CD4-positive, alpha-beta T cell treated with Interleukin-1 beta for 1 hour (primary cell): ENCODE data around the gene AQP12B.
A peak's percentile ranks its signal among the peaks of the same experiment; 100 is the strongest.

Source experiments
- DNase-seq, 2 donors: peaks; one replicate each; pipeline ENCODE4 v3.0.0-alpha.2; 2020 to 2022

Gene AQP12B

DNA sequence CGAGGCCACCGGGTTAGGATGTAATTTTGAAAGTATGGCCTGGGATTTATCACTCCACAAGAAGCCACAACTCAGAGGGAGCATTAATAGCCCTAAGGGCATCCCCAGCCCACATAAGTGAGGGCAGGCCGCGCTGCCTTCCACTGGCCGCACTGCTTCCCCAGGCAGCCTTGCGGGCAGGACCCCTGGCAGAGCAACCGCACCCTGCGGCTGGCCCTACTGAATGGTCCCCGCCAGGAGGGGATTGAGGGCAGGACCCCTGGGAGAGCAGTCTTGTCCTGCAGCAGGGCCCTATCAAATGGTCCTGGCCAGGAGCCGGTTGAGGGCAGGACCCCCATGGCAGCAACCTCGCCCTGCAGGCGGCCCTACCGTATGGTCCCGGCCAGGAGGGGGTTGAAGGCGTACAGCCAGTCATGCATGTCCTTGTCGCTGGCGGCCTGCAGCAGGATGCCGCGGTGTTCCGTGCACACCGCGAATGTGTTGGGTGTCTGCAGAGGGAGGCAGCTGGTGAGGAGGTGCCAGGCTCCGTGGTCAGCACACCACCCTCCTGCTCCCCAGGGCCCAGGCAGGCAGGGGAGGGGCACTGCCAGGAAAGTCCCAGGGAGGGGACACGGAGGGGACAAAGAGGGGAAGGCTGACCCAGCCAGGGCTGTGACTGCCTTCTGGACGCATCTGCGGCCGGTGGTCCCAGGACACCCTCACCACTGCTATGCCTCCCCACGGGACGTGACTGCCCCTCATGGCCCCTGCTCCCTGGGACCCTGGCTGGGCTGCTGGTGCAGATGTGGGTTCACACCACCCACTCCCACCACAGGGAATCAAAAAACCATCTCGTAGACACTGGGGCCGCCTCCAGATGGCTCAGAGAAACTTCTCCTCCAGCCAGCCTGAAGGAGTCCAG is 35.2 kb upstream of the AQP12B start:
- no peak for DNase-seq

DNA sequence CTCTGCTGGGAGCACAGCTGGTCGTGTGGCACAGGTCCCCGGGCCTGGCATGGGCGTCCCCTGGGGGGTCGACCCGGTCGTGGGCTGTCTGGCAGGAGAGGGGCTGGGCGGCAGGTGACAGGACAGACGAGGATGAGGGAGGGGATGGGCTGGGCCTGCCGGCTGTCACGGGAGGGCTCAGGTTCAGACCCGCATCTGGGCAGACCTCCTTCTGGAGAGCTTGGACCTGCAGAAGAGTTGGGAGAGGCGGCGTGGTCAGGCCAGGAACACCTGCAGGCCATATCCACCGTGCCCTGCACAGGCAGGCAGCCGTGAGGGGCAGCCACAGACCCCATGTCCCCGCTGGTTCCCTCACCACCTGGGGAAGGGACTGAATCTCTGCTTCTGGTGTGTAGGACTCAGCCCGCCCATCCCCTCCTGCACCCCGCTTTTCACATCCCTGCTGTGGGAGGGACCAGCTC is 34.5 kb upstream of the AQP12B start:
- no peak for DNase-seq

DNA sequence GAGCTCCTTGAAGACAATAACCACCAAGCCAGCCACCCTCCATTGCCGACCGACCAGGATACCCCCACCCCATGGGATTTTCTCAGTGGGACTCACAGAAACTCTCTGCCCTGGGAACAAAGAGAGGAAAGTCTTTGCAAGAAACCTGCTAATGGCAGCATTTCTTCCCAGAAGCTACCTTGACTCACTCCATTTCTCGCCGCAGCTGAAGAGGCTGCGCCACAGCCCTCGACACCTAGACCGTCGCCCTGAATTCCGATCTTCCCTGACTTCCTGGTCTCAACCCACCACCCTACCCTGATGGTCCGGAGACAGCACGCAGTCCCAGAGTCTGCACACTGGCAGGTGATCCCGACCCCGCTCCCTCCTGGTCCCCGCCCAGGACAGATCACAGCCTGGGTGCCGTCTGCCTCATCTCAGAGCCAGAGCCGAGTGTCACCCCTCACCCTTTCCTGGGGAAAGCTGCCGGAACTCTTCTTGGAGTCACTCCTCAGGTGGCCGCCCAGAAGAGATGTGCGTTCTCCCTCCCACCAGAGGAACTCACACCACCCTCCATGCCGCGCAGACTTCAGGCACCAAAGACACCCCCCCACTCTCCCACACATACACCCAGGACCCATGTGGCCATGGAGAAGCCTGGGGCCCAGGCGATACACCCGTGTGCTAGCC is 33.6 kb upstream of the AQP12B start:
- DNase-seq, result no peak

DNA sequence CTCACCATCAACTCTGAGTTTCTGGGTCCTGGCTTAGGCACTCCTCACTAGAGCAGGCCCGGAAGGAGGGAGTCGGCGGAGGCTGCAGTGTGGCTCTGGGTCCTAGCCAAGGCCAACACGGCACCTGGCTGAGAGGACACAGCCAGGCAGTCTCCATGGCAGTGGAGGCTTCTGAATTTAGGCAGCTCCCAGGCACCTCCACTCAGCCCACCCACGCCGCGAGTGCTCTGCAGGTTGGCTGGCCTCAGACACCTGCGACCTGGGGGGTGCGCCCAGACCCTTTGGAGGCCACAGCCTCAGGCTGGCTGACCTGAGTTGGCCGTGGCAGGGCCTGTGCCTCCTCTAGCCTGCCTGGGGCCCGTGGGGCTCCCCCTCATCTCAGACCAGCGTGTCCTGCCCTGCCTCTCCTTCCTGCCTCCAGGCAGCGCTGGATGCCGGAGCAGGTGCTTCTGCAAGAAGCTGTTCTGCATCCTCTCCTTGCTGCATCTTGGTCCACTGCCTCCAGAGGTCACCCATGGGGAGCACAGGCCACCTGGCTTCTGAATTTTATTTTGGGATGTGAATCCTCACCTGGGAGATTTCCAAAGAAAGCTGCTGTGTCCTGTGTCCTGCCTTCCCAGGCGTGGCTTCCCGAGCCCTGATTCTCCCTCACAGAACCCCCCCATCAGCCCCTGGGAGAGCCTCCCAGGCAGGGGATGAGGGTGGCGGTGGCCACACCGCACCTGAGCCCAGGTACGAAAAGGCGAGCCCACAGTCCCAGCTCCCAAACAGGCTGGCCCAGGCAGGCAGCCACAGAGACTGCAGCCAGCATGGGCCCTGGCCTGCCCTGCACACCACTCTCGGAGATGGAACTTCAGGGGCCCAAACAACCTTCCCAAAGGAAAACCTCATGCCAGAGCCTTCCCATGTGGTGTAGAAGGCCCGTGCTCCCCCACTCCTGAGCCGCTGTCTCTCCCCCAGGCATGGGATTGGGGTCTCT is 32.4 kb upstream of the AQP12B start:
- DNase-seq, result no peak

DNA sequence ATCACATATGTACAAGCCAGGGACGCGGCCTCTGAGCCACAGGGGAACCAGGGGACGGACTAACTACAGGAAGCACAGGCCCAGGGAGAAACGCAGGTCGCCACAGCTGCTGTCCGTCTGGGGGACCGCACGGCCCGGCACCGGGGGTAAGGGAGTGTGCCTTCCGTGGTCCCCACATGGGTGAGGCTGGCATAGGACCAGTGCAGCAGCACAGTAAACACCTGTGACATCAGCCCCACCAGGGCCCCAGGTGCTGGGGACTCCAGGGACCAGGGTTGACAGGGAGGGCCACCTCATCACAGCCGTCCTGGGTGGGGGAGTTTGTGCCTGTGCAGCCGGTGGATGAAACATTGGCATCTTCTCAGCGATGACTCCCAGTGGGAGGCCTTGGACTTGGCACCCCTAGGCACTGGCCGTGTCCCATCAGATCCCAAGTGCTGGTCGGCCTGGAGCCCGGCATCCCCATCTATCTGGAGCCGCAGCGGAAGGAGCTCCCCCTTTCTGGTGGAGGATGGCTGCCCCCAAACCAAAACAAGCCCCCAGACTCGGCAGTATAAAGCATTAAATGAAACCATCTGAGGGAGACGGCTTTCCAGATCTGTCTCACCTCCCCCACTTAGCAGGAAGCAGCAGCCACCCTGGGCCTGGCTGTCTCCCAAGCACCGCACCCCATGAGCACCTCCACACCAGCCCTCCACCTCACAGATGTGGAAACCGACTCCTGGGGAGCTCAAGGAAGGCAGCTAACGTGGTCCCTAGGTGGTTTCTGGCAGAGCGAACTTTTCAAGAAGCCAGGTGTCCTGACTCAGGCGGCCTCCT is 31.5 kb upstream of the AQP12B start:
- no peak for DNase-seq

DNA sequence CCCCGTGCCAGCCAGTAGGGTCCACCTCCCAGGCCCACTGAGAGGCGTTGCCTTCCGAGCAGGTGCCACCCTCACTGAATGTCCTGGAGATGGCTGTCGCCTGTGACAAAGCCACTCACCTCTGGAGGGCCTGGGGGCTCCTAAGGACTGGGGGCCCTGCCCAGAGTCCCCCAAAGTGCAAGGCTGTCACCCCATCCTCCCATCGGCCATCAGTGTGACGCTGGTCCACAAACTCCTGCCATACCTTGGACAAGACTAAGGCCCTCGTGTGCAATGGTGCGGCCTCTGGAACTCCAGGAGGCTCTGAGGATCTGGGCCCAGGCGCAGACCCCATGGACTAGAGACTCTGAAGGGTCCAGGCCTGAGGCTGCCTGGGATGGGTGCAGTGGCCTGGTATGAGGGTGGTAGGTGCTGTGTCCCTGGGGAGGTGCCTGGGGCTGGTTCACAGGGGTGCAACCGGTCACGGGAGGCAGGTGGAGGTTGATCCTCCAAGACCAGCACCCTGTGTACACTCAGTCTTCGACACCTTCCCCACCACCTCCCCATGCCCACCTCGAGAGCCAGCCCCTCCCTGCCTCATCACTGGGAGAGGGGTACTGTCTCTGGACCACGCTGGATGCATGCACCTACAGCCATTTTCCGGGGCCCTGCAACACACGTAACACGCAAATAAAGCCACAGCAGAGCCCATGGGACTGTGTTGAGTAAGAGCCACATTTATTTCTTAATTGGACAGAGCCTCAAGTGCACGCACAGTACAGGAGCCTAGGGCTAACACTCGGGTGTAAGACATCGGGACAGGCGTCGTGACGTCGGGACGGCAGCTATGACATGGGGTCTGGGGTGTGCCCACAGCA is 30.6 kb upstream of the AQP12B start:
- DNase-seq, result no peak

DNA sequence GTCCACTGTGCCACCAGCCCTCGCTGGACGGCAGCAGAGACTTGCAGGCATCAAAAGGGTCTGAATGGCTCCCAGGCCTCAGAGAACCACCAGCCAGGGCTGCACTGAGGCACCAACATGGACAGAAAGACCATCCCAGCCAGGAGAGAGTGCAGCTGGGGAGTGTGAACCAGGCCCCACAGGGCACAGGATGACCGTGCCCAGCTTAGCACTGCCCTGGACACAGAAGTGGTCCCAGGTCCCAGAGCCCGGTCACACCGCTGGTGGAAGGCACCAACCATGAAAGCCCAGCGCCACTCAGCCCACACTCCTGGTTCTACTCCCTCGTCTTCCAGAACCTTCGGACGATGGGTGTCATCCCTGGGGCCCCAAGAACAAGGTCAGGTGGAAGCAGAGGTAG is 29.4 kb upstream of the AQP12B start:
- no peak for DNase-seq

DNA sequence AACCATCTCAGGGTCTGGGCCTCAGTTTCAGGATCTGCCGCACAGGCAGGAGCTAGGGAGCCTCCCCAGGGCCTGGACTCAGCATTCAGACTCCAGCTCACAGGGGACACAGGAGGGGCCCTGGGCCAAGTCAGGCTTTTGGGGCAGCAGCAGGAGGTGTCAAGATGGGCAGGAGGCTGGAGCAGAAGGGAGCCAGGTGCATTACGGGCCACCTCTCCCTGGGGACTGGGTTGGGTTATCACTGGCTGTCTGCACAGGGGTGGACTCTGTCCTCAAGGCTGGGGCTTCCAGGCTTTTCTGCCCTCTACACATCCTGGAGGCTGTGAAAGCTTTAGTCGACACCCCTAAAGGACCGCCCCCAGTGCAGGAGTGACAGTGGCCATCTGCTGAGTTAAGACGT is 29.0 kb upstream of the AQP12B start:
- no peak for DNase-seq

DNA sequence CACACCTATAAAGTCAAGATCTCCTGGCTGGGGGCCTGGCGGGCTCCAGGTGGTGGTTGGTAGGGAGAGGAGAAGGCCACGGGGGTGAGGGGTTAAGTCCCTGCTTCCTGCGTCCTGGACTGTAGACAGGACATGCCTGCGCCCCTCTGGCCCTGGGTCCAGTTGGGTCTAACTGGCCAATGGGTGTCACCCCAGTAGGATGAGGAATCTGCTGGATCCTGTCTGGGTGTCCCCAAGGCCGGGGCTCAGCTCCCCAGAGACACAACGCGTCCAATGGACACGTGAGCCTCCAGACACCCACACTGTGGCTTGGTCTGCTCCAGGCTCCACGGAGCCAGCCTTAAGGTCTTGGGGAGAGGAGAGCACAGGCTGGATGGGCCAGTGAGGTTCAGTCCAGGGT is 28.6 kb upstream of the AQP12B start:
- no peak for DNase-seq

DNA sequence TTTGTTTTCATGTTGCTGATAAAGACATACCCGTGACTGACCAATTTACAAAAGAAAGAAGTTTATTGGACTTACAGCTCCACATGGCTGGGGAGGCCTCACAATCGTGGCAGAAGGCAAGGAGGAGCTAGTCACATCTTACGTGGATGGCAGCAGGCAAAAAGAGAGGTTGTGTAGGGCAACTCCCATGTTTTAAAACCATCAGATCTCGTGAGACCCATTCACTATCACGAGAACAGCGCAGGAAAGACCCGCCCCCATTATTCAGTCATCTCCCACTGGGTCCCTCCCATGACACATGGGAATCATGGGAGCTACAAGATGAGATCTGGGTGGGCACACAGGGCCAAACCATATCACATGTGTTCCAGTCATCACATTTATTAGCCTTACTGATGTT is 25.8 kb upstream of the AQP12B start:
- DNase-seq, result no peak

DNA sequence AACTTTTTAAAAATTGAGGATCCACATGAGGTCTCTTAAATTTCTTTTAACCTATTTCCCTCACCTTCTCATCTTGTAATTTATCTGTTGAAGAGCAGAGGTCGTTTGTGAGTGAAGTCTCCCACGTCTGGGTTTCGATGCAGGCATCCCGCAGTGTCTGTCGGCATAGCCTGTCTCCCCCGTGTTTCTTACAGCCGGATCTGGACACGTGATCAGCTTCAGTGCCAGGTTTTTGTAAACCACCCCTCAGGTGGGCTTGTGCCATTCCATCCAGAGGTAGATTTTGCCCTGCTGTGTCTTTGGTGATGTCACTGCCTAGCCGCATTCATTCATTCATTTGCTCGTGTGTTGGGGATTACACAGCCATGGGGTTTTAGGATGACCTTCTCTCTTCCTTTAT is 25.1 kb upstream of the AQP12B start:
- DNase-seq, result no peak

DNA sequence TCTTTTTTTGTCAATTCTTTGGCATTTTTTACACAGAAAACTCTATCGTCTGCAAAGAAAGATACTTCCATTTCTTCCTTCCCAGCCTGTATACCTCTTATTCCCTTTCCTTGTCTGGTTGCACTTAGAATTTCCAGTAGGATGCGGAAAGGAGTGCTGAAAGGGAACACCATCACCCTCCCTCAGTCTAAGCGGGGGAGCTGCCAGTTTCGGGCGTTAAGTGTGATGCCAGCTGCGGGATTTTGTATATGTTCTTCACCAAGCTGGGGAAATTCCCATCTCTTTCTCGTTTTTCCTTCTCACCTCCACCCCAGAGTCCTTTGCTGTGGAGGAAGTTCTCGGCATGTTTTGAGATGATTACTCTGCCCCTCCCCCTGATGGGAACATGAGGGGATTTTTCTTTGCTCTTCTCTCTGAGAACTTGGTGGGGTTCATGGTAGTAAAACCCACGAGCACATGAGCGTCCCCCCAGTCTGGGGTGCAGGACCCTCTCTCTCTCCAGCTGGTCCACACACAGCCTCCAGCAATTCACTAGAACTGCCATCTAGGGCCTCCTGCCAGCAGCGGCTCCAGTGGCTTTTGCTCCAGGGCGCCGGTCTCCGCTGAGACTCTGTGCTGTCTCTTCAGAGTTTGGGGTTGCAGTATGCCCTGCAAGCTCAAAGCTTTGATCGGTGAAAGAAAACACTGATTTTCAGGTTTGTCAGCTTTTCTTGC is 24.5 kb upstream of the AQP12B start:
- no peak for DNase-seq

DNA sequence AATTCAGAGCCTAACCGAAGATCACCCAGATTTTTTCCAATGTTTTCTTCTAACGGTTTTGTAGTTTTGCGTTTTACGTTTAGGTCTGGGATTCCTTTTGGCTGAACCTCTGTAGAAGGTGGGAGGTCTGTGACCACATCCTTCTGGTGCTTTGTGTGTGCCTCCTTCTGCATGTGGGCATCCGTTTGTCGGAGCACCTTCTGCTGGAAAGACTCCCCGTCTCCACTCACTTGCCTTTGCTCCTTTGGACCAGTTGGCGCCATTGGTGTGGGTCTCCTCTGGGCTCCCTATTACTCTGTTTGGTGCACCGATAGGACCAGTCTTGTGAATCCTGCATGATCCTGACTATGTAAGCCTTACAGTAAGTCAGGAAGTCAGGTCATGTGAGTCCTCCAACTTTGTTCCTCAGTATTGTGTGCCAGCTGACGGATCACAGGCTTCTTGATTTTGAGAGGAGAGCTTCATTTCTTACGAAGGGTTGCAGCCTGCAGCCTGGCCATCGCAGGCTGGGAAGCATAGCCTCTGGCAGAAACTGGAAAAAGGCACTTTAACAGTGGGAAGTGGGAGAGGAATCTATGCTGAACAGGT is 22.6 kb upstream of the AQP12B start:
- no peak for DNase-seq

DNA sequence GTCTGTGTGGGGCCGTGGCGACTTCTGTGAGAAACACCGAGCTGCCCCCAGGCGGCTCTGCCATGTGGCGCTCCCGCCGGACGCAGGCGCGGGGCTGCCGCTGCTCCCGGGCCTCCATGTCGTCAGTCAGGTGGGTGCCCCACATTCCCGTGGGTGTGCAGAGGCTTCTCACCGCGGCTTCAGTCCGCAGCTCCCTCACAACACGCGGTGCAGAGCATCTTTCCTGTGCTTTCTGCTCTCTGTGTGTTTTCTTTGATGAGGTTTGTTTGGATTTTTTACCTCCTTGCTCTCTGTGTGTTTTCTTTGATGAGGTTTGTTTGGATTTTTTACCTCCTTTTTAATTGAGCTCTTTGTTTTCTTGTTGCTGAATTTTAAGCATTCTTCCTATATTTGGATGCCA is 22.0 kb upstream of the AQP12B start:
- DNase-seq, result peak in 1 of 2 donors; percentile 6

DNA sequence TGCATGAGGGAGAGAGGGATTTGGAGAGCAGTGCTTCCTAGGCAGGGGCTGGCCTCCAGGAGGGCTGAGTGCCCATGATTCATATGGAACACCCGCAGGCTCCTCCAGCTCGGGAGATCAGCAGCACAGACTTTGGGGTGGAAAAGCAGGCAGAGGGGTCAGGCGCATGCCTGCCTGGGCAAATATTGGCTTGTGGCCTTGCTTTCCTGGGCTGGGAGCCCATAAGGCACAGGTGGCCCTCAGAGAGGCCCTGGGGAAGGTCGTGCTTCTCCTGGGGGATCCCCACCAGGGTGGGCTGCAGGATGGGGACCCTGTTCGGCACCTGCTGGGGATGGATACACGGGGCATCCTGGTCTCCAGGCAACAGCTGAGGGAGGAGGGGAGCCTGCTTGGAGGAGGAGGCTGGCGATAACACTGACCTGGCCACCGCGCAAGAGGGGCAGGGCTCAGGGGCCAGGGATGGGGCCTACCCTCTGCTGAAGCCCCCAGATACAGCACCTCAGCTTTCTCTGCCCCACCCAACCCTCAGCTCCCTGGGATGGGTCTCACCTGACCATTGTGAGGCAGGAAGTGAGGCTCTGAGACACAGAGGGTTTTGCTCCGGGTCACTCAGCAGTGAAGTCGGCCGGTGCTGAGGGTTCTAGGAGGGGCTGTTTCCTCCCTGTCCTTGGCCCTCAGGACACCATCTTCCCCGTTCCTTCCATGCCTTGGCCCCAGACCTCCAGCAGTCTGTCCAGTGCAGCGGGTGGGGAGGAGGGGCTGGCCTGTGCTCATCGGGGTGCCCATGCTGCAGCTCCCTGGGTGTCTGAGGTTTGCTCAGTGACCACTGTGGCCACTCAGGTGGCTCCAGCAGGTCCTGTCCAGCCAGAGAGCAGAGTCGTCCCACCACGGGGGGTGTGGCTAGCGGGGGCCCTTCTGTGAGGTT is 21.0 kb upstream of the AQP12B start:
- no peak for DNase-seq

DNA sequence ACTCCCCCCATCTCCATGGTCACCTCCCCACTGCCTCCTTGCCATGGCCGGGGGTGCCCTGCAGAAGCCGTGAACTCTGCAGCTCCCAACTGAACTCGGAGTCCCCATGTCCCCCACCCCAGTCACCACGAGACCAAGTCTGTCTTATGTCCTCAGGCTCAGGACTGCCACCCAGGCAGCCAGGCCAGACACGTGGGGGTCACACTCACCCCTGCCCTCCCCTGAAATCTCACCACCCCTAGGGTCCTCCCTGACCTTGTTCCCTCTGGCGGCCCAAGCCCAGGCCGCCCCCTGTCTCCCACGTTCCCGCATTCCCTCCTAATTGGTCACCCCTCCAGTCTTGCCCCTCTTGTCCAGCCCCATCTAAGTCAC is 19.9 kb upstream of the AQP12B start:
- DNase-seq, result no peak

DNA sequence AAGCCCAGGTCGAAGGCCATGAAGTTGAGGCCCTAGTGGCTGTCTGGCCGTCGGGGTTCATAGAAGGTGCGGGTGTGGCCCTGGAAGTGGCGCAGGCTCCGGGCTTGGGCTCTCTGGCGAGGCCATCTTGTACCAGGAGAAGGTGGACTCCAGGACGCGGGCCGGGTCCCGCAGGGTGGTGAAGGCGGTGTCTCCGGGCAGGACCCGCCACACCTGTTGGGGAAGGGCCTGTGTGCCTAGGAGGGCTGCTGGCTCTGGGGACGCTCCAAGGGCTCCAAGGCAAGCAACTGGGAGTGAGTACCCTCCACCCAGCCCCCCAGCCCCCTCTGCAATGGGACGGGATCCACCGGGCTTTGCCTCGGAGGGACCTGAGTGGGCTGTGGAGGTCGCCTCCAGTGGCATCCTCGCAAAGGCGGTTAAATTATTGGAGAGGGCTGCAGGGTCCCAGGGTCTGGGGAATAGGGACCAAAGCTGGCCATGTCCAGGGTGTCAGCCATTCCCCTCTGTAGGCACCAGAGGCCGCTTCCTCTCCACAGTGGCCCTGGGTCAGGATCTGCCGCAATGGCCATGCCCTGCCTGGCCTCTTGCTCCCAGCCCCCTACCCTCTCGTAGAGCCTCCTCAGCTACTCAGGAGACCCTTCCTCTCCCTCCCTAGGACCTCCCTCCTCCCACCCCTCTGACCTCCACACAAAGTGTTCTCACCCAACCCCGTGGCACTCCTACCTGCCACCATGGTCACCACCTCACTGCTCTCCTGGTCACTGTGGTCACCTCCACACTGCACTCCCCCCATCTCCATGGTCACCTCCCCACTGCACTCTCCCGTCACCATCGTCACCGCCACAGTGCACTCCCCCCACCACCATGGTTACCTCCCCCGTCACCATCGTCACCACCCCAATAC is 19.3 kb upstream of the AQP12B start:
- no peak for DNase-seq
